ENCODE data around the gene CDK2AP2.
"Not testable (repeated sequence)": the region's sequence is repeated elsewhere in the genome, so short reads cannot be mapped to it uniquely, and the experiment has no call there.

CDK2AP2 gene

DNA sequence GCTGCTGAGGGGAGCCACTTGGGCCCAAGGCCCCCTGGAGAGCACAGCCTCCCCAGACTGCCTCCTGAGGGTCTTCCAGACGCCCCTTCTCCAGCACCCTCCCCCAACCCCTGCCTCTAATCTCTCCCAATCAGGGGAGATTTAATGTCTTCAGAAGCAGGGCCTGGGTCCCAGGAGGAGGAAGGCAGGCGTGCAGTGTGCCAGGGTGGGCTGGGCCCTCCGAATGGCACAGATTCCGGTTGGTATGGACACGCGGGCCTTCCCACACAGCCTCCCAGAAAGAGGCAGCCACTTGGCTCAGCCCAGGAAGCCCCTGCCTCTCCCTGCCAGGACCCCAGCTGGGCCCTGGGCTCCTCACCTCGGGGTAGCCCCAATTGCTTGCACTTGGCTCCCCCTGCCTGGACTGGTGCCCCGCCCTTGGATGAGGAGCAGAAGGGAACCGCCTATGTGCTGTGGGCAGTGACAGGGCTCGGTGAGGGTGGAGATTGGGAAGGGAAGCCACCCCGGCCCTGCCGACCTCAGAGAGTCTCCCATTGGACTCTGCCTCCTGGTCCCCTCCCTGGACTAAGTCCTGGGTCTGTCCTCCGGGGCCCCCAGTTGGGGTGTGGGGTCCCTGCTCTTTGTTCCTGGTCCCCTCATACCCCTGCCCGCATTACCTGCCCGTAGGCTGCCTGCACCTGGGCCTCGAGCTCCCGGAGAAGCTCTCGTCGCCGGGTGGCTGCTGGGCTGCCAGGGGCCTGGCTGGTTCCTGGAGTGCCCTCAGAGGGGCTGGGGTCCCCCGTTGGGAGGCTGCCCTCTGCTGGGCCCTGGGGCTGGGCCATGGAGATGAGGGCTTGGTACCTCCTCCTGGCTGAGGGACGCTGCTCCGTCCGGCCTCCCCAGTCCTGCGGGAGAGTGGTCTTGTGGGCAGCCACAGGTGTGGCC is 15.9 kb upstream of the CDK2AP2 start:
- no peak for FAIRE-seq

DNA sequence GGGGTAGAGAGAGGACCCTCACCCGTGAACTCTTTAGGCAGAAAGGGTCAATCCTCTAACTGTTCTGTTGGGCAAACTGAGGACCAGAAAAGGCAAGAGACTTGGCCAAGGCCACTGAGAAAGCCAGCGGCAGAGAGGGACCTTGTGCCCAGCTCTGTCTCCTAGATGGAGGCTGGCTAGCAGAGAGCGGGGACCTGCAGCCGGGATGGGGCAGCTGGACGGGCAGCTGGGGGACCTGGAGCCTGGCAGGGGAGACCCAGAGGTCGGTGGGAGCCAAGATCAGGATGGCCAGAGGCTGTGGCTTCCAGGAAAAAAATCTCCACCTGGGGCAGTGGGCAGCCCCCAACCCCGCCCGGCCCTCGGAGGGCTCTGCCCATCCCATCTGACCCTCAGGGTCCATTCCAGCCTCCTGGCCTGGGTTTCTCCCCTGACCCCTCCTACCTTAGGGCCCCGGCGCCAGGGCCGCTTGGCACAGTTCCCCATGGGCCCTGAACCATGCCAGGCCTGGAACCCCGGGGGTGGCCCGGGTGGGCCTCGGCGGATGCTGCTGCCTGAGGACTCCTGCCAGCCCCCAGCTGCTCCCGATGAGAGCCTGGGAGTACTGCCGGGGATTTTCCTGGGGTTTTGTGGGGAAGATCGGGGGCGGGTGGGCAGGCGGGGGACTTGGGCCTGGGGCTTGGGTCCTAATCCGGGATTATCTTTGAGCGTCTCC is 15.0 kb upstream of the CDK2AP2 start, which contains the start of gene CABP2:
CABP2 (minus strand) TSS at position 603 of the 712 bp plus-strand sequence; CDS start at position 483, 120 bp downstream.
- no peak for FAIRE-seq

DNA sequence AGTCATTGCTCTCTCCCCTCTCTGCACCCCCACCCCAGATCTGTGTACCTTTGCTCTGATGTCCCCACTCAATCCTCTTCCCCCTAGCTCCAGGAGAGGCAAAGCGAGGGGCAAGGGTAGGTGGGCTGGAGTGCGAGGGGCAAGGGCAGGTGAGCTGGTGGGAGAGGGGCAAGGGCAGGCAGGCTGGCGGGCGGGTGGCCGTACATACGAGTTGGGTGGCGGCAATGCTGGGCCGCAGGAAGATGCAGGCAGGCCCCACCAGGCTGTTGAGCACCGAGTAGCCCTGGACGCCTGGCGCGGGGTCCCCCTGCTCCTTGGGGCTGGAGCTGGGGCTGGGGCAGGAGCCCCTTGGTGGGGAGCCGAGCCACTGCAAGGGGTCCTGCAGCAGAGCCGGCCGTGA is 14.4 kb upstream of the CDK2AP2 start:
- no peak for FAIRE-seq

DNA sequence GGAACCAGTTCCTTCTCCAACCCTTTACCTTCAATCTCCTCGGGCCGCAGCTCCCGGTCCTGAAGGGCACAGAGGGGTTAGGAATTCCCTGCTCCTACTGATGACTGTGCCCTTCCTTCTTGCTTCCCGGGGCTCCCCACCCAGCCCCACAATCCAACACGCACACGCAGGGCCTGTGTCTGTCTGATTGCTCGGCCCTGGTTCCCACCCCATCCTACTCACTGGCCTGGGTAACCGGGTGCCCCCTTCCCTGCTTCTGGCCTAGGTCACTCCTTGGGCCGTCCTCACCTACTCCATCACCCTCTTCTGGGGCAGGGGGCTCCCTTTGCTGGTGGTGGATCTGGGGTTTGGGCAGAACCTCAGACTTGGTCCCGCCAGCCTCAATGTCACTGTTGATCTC is 14.0 kb upstream of the CDK2AP2 start:
- no peak for FAIRE-seq

DNA sequence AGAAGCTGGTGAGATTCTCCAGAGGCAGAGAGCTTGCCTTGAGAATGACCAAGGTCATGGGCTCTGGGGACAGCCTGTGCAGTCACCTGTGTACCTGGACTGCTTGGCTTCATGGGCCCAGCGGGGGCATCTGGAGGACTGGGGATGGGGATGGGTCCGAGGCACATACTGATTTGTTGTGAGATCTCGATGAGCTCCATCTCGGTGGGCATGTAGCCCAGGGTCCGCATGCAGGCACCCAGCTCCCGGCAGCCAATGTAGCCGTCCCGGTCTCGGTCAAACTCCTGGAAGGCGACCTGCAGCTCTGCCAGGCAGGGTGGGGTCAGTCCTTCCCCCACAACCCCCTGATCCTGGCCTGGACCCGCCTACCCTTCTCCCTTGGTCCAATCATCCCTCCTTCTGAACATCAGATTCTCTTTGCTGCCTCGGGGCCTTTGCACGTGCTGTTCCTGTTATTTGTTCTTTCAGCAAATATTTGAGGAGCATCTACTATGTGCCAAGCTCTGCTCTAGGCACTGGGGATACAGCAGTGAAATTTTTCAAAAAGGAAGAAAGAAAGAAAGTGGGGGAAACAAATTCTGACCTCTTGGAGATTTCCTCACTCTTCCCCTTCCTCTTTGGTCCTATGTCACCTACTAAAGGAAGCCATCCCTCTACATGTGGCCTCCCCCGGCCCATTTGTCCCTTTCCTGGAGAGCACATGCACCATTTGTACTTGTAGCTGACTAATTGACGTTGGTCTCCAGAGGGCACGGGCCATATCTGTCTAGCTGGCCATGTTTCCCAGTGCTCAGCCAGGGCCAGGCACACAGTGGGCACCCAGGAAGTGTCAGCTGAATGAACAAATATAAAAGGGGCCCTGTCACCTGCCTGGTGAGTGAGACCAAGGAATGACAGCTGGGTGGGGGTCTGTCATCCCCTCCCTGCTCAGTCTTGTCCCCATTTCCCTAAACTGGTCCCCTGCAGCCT is 13.2 kb upstream of the CDK2AP2 start:
- no peak for FAIRE-seq

DNA sequence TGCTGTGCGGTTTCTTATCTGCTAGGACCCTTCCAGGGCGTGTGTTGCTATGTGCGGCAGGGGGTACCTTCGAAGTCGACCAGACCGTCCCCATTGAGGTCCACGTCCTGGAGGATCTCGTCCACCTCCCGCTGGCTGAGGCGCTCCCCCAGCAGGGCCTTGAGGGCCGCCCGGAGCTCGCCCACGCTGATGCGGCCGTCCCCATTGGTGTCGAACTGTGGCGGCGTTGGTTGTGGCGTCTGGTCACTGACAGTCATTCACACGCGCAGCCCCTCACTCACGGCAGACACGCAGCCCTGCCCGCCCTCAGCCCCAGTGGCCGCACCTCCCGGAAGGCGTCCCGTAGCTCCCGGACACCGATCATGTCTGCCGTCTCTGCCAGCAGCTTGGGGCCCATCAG is 11.8 kb upstream of the CDK2AP2 start:
- no peak for FAIRE-seq

DNA sequence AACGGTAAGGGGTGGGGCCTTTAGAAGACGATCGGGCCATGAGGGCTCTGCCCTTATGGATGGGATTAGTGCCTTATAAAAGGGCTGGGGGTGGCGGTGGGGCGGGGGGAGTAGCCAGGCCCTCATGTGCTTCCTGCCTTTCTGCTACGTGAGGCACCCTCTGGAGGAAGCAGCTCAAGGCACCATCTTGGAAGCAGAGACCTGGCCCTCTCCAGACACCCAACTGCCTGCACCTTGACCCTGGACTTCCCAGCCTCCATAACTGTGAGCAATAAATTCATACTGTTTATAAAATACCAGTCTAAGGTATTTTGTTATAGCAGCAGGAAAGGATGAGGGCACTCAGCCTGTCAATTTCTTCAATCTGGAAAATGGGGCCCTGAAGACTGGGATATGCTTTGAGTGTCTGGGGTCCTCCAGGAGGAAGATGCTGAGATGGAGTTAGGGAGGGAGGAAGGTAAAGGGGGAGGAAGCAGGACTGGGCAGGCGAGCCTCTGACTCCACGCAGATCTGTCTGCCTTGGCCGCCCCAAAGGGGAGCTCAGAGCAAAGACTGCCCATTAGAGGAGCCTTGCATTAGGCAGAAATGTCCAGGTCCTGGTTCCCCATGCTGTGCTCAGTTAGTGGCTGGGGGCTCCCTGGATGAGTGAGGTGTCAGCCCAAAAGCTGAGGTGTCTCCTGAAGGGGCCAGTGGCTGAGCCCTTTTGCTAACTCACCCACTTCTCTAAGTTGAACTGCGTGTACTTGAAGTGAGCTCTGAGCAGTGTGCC is 10.0 kb upstream of the CDK2AP2 start:
- FAIRE-seq, result no peak

DNA sequence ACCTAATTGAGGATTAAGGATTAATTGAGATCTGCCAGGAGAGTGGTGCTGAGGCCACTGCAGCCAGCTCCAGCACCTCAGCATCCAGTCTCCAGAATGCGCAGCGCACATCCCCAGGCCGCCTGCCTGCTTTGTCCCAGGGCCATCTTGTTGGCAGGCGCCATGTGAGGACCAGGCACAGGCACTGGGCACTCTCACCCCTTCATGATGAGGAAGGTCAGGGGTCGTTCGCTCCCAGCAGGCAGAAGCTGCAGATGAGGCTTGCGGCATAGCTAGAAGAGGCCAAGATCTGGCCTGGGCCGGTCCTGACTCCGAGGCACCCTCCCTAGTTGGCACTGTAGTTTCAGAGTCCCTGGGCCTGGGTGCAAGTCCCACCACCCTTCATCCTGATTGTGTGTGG is 8.8 kb upstream of the CDK2AP2 start:
- FAIRE-seq, result no peak

DNA sequence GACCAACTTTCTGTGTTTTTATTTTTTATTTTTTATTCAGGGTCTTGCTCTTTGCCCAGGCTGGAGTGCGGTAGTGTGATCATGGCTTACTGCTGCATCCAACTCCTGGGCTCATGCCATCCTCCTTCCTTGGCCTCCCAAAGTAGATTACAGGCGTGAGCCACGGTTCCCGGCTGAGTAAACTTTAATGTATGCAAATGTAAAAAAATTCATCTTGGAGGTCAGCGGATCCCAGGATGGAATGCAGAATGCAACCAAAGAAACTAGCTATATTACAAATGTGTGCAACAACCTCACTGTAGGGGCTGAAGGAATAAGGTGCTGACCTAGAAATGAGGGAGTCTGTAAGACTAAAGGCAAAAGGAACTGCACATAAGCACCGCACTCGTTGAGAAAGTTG is 6.2 kb upstream of the CDK2AP2 start:
- FAIRE-seq, result no peak

DNA sequence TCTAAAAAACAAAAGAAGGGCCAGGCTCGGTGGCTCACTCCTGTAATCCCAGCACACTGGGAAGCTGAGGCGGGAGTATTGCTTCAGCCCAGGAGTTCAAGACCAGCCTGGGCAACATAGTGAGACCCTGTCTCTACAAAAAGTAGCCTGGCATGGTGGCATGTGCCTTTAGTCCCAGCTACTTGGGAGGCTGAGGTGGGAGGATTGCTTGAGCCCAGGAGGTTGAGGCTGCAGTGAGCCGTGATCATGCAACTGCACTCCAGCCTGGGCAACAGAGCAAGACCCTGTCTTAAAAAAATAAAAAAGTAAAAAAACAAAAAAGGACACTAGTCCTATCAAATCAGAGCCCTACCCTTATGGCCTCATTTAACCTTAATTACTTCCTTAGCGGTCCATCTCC is 3.6 kb upstream of the CDK2AP2 start:
- FAIRE-seq, result not testable (repeated sequence)

DNA sequence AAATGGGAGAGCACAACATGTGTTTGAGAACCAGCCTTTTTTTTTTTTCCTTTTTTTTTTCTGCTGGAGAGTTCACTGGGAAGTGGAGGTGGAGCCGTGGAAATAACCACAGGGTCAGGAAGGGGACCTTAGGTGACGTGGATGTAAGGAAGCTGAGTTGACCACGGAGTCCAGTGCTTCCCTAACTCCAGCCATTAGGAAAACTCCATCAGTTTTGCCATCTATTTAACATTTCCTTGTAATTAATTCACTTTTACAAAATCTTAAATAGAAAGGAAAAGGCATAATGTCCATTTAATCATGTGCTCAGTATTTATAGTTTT is 2.0 kb upstream of the CDK2AP2 start:
- FAIRE-seq, result no peak

DNA sequence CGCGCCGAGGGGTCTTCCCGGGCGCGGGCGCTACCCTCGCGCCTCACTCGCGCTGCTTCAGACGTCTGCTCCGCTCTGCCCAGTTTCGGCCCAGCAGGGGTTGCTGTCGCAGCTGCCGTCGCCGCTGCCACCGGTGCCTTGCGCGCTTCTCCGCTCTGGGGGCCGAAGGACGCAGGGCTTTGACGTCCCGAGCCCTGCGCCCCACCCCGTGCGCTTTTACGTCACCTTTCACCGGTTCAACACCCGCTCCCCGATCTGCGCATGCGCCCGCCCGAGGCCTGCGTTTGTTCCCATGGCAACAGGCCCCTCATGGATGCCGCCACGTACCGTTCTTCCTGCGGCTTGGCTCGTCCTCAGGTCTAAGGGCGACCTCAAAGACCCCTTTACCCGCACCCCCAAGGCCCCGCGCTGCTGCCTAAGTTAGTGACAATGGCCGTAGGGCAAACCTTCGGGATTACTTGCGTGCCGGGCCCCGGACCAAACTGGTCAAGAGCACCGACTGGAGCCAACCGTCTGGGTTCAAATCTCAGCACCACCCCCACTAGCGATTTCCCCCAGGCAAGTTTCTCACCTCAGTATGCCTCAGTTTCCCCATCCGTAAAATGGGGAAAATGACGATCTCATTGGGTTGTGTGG is 642 bp upstream of the CDK2AP2 start:
- FAIRE-seq, result no peak

DNA sequence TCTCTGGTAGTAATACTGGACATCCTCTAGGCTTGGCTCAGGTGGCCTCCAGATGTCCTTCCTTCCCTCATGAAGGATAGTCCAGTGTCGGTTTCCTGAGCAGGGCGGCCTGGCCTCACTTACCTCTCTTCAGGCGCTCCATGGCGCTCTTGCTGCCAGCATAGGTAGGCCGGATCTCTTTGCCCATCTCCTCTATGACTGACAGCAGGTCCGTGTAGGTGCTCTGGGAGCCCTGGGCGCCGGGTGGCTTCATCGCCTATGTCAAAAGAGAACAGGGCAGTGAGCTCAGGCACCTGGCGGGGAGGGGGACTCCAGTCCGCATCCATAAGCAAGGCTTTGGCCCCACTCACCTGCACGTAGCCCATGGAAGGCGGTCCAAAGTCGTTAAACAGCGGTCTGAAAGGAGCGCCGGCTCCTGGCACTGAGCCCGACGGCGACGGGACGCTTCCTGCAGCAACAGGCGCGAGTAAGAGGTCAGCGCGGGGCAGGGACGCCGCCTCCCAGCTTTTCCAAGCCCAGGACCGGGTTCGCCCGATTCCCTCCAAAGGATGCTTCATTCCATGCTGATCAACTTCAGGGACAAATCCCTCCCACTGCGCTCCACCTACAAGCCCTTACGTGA is 609 bp downstream of the CDK2AP2 start:
- no peak for FAIRE-seq

DNA sequence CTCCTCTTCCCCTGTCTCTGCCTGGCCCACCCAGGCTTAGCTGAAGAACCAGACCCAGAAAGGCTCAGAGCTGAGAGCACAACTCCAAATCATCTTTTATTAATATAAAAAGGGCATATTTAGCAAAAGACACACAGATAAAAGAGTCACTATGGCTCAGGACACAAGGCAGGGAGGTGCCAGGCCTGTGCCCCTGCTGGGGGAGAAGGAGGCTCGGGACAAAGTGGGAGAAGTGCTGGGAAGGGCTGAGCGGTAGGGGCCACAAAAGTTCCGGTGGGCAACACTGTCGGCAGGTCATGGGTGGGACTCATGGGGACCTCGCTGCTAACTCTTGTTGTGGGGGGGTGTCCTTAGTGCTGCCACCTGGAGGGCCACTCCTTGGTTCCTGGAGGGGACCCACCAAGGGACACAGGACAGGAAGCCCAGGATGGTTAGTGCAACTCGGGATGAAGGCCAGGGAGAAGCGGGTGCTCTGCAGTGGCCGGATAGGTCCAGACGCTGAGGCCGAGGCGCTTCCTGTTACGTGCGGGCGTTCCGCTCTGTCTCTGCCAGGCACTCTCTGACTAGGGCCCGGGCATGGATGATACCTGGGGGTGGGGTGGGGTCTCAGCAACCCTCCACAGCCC is 1.4 kb downstream of the CDK2AP2 start:
- no peak for FAIRE-seq

DNA sequence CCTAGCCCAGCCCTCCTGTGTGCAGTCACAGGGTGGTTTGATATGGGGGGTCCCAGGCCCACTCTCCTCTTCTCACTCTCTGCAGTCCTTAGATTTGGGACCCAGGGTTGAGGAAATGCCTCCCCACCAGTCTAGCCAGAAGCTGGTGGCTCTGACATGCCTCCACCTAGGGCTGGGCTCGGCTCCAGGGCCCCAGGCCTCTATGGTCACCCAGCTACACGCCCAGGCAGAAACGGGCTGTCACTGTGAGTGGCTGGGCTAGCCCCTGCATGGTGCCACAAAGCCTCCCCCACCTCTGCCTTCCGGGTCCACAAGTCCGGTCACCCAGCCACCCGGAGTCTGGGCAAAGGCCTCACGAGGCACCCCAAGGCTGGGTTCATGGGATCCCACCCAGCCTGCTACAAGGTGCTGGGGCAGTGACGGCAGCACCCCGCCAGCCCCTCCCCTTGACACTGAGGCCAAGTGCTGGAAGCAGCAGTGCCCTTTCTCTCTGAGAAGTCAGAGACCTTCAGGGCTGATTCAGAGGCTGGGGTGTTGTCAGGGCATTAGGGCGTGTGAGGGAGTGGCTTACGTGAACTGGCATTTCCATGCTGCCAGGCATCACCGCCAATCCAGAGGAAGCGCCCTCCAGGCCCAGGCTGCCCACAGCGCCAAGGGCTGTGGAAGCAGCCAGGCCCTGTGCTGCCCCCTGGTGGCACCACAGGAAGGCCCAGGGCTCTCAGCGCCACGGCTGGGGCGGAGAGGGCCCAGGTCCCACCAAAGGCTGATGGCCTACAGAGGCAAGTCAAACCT is 2.2 kb downstream of the CDK2AP2 start:
- peak; percentile 74 for FAIRE-seq

DNA sequence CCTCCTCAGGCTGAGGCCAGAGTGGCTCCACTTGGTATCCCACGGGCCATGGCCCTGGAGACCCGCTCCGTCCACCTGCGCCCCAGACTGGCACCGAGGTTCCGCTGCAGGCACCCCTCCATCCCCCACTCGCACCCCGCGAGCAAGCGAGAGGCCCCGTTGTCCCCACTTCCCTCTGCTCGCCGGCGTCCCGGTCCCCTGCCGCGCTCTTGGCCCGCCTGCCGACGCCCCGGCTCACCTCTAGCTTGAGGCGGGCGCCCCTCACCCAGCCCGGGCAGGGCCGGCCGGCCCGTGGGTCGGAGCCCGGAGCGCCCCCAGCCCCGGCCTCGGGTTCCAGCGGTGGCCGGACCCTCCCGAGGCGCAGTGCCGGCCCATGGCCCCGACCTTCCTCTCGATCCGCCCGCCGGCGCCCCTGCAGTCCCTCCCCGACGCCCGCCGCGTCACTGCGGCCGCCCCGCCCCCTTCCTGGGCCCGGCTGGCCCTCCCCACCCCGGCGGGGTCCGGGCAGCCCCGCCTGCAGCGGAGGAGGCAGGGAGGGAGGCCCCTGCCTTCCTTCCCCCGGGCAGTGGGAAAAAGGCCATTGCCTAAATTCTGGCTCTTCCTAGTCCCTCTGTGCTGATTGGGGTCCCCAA is 2.9 kb downstream of the CDK2AP2 start, which contains the start of gene PITPNM1:
PITPNM1 (minus strand) TSS at position 414 of the 632 bp plus-strand sequence. CDS start 1,183 bp downstream, outside the sequence.
- FAIRE-seq, result no peak

DNA sequence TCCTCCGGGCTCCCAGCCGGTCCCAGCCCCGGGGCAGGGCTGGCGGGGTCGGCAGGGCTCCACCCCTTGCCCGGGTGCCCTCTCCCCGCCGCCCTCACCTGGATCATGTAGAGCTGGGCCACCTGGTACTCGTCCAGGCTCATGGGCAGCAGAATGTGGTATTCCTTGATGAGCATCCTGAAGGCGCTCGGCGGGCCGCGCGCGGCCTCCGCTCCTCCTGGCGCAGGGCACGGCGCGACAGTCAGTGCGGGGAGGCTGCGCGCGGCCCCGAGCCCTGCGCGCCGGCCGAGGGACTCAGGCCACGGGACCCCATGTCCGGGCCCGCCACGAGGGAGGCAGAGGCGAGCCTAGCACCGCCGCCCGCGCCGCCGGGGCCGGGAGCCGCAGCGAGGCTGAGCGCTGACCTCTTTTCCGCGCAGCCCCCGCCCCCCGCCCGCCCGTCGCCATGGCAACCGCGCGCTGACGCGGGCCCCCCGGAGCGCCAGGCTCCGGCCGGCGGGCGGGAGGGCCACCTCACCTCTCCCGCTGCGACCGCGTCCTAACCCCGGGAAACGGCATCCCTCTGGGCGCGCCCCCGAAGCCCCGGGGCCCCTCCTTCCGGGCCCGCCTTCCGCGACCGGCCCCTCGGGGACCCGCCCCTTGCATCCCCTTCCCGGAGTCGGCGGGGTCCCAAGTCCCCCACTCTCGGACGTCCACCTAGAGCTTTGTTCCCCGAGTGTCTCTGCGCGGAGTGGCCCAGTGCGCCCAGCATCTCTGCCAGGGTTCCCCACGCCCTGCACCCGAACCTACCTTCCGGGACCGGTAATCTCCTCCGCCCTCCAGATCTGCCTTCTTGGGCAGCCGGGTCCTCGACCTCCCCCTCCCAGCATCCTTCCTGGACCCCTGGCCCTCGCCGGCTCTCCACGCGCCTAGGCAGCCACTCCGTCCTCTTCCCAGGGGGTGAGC is 3.7 kb downstream of the CDK2AP2 start:
- no peak for FAIRE-seq

Data from A204.1 (cell line).